ENCODE results near the gene C5orf47.

GRCh38 chr5:173974688-173975239, 14.2 kb upstream of the C5orf47 start:
- no peak for TF ChIP-seq POLR2A (IDR thresholded peaks at IDR 0.05)
- TF ChIP-seq CTCF (IDR thresholded peaks at IDR 0.05): no peak
- no peak for TF ChIP-seq EP300 (IDR thresholded peaks at IDR 0.05)
